WTC11 (cell line): ENCODE results near the gene SSU72.
"Not testable (repeated sequence)": the region's sequence is repeated elsewhere in the genome, so short reads cannot be mapped to it uniquely, and the experiment has no call there.

Experiments used
- CBFB ChIP-seq: sonication (generic); formaldehyde crosslinking; IDR thresholded peaks from 2 replicates; pipeline ENCODE4 v1.8.1; 2022; ENCODE audit warnings: mild to moderate bottlenecking, low read depth, missing genetic modification reagents
- CTCF ChIP-seq: fragments of 200-600 bp; IDR thresholded peaks from 2 replicates; pipeline ENCODE4 v1.8.0; 2022; ENCODE audit warnings: antibody characterized with exemption
- ETV6 ChIP-seq: sonication (generic); formaldehyde crosslinking; IDR thresholded peaks from 2 replicates; pipeline ENCODE4 v1.8.1; 2022; ENCODE audit warnings: mild to moderate bottlenecking, missing genetic modification reagents
- MAX ChIP-seq: sonication (generic); formaldehyde crosslinking; IDR thresholded peaks from 2 replicates; pipeline ENCODE4 v1.8.0; 2022; ENCODE audit warnings: mild to moderate bottlenecking, missing genetic modification reagents
- TP53 ChIP-seq: sonication (generic); formaldehyde crosslinking; IDR thresholded peaks from 2 replicates; pipeline ENCODE4 v1.8.1; 2023; ENCODE audit warnings: mild to moderate bottlenecking, missing genetic modification reagents
- ZNF138 ChIP-seq: sonication (generic); formaldehyde crosslinking; conservative IDR thresholded peaks from 2 replicates; pipeline ENCODE4 v1.8.1; 2022; ENCODE audit warnings: mild to moderate bottlenecking, moderate library complexity, missing genetic modification reagents
- ZNF281 ChIP-seq: sonication (generic); formaldehyde crosslinking; IDR thresholded peaks from 2 replicates; pipeline ENCODE4 v1.8.0; 2023; ENCODE audit warnings: mild to moderate bottlenecking, missing genetic modification reagents

- not testable (repeated sequence) for TF ChIP-seq ETV6 (CRISPR knock-in tag); MAX (CRISPR knock-in tag); ZNF138 (CRISPR knock-in tag); ZNF281; CTCF; TP53 (CRISPR knock-in tag); CBFB (CRISPR knock-in tag)
Observed at GRCh38 chr1:1508775-1509464, 65.7 kb downstream of the SSU72 start.
